Central memory CD4-positive, alpha-beta T cell (primary cell): ENCODE data around the gene NOL9.
"Not testable (repeated sequence)": the region's sequence is repeated elsewhere in the genome, so short reads cannot be mapped to it uniquely, and the experiment has no call there.

Experiments used
- DNase-seq: peaks from one replicate; pipeline ENCODE4 v3.0.0; 2022

The NOL9 gene

DNA sequence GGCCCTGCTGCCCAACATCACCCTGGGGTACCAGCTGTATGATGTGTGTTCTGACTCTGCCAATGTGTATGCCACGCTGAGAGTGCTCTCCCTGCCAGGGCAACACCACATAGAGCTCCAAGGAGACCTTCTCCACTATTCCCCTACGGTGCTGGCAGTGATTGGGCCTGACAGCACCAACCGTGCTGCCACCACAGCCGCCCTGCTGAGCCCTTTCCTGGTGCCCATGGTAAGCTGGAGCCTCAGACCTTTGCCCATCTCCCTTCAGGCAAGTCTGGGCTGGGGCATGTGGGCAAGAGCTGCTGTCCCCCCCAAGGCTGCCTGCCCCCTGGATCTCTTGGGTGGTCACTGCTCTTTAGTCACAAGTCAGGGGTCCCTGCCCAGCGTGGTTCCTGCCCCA is 16.7 kb upstream of the NOL9 start:
- DNase-seq, result no peak

DNA sequence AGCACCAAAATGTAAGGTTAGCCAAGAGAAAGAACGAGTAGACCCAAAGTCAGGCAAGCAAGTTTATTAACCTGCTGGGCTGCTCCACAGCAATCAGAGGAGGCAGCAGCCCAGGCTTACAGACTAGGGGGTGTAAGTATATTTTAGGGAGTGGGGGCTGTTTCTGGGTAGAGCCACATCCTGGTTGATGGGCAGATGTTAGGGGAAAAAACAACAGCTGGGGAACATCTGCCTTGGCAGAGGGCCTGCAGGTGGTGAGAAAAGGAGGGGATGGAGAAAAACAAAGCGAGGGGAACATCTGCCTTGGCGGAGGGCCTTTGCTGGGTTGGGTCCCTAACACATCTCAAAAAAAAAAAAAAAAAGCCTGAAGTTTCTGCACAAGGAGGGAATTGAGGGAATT is 15.8 kb upstream of the NOL9 start:
- no peak for DNase-seq

DNA sequence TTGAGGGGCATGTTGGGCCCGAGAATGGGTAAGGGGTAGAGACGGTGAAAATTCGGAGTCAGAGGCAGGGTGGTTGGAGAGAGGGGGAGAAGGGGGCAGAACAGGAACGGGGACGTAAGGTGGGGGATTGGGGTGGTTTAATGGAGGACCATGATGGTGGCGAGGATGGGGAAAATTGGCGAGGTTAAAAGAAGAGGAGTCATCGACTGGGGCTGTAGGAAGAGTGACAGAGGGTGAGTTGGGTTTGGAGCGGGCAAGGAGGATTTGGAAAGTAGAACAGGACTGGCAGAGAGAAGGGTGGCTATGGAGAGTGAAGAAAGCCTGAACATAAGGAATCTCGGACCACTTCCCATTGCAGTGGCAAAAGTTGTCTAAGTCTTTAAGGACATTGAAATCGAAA is 14.7 kb upstream of the NOL9 start:
- no peak for DNase-seq

DNA sequence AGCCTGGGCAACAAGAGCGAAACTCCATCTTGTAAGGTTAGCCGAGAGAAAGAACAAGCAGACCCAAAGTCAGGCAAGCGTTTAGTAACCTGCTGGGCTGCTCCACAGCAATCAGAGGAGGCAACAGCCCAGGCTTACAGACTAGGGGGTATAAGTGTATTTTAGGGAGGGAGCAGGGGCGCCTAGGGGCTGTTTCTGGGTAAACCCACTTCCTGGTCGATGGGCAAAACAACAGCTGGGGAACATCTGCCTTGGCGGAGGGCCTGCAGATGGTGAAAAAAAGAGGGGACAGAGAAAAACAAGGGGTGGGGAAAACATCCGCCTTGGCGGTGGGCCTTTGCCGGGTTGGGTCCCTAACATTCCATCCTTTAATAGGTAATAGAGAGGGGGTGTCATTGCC is 6.0 kb upstream of the NOL9 start:
- no peak for DNase-seq

DNA sequence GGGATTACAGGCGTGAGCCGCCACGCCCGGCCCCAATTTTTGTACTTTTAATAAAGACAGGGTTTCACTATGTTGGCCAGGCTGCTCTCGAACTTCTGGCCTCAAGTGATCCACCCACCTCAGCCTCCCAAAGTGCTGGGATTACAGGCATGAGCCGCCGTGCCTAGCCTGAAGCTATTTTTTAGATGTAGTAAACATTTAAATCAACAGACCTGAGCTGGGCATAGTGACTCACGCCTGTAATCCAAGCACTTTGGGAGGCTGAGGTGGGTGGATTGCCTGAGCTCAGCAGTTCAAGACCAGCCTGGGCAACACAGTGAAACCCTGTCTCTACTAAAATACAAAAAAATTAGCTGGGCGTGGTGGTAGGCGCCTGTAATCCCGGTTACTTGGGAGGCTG is 4.8 kb upstream of the NOL9 start:
- DNase-seq, result not testable (repeated sequence)

DNA sequence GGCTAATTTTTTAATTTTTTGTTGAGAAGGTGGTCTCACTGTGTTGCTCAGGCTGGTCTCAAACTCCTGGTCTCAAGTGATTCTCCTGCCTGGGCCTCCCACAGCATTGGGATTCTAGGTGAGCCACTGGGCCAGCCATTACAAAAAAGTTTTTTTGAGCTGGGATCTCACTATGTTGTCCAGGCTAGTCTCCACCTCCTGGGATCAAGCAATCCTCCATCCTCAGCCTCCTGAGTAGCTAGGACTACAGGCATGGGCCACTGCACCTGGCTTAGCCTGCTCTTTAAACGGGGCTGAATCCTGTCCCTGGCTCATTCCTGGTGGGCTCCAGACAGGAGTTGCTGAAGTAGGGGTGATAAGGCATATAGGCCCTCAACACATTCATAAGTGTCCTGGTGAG is 3.3 kb upstream of the NOL9 start:
- DNase-seq, result no peak

DNA sequence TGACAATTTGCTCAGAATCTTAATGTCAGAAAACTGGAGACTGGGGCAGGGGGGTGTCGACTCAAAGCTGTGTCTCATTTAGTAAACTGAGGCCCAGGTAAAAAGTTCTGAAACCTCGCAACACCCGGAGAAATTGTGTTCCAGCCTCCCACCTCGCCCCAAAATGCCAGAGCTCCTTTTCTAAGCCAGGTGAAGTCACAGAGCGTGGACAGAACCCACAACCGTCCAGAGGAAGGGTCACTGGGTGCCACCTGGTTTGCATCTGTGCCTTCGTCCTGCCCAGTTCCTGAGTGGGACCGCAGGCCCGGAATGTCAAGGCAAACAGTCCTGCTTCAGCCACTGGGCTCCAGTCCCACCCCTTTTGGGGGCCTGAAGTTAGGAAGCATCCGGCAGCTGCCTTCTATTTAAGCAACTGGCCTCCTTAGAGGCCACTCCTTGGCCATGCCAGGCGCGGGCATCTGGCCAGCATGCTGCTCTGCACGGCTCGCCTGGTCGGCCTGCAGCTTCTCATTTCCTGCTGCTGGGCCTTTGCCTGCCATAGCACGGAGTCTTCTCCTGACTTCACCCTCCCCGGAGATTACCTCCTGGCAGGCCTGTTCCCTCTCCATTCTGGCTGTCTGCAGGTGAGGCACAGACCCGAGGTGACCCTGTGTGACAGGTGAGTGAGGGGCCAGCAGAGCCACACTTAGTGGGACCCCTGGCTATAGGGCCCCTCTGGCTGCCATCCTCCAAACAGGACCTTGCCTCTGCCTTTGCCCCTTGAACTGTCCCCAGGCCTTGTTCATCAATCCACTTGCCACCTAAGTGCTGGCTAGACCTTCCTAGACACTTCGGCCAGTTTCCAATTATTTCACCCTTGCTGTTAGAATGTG is 830 bp upstream of the NOL9 start, which contains the start of gene TAS1R1:
Gene TAS1R1 (plus strand): TSS at position 401 of the 872 bp plus-strand sequence. CDS start 67 bp downstream, at position 468.
- DNase-seq, result no peak

DNA sequence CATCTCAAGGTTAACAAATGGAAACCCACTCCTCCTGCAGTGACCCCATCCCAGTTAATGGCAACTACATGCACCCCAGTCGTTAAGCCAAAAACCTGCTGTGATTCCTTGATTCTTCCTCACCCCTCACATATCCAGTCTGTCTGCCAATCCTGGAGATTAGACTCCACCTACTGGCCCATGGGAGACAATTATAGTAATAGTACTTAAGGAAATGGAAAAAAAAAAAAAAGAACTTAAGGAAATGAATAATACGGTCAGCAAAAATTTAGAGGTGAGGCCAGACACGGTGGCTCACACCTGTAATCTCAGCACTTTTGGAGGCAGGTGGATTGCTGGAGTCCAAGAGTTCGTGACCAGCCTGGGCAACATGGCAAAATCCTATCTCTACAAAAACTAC is 7.0 kb downstream of the NOL9 start:
- no peak for DNase-seq

DNA sequence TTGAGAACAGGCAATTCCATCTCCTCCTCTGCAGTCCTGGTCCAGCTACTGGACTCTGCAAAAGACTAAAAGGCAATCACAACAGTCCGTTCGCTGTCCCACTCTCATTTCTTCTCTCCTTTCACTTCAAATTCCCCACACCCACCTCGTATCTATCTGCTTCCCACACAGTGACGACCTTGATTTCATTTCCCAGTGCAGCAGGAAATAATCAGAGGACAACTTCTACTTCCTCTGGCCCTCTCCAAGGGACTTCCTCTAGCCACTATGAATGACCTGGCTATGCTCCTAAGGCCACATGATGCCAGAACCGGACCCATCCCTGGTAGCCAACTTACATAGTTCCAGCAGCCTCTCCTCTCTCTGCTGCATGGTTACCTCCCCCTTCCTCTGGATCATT is 8.0 kb downstream of the NOL9 start:
- no peak for DNase-seq

DNA sequence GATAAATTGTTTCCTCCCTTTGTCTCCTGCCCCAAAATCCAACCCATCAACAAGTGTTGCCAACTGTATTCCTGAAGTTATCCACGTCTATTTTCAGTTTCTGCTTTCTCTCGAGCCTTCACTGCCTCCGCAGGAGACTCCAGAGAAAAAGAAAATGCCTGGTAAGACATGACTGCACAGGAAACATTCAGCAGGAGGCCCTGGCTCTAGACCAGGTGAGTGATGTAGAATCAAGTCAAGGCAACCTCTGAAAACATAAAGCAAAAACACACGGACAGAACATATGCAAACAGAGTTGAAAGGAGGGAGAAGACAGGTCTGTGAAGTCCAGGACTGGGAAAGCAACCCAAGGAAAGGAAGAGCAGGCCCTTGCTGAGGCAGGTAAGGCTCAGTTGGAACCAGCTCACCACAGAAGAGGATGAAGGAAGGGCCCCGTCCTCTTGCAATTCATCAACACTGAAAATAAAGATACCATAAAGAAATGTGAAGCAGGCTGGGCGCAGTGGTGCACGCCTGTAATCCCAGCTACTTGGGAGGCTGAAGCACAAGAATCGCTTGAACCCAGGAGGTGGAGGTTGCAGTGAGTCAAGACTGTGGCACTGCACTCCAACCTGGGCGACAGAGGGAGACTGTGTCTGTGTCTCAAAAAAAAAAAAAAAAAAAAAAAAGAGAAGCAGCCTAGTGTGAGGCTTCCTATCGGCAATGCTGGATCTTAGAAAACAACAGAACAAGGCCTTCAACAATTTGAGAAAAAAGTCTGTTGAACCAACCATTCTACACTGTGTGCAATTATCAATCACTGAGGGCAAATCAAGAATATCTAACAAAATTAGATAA is 8.8 kb downstream of the NOL9 start:
- peak; percentile 33 for DNase-seq

DNA sequence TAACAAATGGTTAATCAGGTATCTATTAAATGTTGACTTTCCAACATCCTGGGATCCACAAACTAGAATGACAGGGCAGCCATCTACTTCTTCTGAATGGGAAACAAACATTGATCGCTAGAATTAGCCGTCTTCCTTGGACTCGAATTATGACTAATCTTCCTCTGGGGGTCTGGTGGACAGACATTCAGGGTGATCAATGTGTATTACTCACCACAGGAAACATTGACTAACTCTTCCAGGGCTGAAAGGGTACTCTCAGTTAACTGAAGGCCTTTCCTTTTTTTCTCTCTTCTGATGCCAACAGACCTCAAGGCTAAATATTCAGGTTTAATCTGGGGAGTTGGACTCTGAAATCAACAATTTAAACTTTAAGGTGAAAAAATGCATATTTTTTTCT is 9.5 kb downstream of the NOL9 start:
- no peak for DNase-seq

DNA sequence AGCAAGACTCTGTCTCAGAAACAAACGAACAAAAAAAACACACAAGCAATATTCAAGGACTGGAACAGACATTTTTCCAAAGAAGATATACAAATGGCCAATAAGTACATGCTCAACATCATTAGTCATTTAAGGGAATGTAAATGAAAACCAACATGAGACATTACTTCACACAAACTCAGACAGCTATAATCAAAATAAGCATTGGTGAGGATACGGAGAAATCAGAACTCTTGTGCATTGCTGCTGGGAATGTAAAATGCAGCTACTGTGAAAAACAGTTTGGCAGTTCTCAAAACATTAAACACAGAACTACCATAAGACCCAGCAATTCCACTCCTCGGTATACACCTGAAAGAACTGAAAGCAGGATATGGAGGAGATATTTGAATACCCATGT is 15.4 kb downstream of the NOL9 start:
- DNase-seq, result no peak

DNA sequence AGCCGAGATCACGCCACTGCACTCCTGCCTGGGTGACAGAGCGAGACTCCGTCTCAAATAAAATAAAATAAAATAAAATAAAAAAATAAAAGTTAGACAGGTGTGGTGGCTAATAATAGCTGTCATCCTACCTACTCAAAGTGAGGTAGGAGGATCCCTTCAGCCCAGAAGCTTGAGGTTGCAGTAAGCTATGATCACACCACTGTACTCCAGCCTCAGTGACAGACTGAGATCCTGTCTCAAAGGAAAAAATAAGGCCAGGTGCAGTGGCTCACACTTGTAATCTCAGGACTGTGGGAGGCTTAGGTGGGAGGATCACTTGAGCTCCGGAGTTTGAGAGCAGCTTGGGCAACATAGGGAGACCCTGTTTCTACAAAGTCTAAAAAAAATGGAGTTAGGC is 18.0 kb downstream of the NOL9 start:
- no peak for DNase-seq

DNA sequence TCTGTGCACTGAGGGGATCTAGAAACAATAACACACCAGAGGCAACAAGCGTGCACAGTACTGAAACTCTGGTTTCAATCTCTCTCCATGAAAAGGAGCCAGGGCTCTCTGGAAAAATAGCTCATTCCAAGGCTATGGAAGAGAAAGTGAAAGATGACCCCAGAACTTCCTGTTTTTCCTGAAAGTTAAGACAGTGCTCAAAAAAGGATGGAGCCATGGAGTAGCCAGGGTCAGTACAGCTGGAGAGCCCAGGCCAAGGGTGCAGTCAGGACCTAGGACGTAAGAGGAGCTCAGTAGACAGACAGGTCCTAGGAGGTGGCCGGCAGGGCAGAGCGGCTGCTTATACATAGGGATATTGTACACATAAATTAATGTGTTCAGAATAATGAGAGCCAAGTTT is 19.1 kb downstream of the NOL9 start:
- no peak for DNase-seq

DNA sequence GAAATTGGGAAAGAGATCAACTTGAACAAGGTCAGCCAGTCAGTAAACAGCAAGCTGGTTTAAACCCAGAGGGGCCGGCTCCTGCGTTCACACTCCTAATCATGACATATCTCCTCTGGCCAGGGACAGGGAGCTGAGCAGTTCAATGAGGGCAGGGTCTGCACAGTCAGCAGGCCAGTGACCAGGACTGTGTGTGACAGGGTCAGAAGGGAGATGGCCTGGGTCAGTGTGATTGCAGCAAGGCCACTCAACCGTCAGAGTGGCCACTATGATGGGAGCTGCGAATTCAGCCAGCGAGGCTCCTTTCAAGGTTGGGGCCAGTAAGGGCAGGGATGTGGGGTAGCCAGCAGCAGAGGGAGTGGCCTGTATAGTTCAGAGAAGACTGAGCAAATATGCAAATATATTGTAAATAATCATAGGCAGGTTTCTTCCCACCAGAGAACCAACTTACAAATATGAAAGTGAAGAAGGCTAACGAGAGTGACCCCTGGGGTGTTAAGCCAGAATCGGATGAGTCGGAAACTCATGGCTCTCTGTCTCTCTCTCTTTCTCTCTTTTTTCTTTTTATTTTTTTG is 20.0 kb downstream of the NOL9 start:
- DNase-seq, result no peak

DNA sequence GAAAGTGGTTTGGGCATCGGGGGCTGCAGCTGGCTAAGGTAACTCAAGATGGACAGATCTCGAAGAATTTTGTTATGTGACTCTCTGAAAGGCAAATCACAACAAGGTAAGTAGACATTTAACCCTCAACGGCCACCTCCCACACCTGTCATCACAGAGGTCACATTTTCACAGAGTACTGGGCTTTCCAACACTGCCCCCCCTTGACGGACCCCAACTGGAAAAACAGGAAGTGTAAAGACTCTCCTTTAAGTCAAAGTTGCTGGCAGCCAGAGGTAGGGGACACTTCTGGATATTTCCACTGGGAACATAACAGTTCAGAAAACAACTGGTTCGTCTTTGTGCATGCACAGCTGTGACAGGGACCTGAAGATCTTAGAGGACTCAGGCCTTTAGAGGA is 22.3 kb downstream of the NOL9 start:
- no peak for DNase-seq

DNA sequence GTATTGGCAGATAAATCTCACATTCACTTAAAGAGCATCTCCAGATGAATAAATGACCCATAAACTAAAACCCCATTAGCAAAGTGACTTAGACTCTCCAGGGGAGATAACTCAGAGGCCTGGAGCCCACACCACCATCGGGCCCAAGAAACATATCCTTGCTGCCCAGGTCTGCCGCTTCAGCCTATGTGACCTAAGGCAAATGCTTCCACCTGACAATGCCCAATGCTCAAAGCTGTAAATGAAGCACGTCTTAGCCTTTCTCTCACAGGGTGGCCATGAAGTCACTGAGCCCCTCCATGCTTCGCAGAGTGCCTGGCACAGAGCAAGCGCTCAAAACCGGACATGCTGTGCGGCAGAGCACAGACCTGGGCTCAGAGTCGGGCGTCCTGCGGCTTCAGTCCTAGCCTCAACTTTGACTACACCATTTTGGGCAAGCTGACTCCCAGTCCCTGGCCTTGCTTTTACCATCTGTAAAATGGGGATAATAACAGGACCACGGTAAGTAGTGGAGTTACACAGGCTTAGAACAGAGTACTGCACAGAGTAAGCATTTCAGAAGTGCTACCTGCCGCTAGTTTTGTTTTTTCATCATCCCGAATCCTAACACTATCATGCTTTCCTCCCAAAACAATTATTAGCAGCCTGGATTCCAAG is 23.7 kb downstream of the NOL9 start:
- DNase-seq, result no peak

DNA sequence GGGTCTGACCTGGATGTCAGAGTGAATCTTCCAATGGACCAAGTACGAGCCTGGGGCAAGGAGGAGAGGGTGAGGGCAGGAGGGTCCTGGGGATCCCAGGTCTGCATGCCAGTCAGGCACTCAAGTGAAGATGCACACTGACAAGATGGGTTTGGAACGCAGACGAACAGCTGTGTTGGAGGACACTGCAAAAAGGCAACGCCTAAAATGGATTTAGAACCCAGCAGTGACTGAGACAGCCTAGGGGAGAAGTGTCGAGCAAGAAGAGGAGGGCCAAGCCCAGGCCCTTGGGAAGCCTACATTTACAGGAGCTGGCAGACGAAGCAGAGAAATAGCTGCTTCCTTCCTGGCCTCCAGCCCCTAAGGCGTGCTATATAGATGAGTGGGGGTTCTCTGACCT is 25.8 kb downstream of the NOL9 start:
- no peak for DNase-seq

DNA sequence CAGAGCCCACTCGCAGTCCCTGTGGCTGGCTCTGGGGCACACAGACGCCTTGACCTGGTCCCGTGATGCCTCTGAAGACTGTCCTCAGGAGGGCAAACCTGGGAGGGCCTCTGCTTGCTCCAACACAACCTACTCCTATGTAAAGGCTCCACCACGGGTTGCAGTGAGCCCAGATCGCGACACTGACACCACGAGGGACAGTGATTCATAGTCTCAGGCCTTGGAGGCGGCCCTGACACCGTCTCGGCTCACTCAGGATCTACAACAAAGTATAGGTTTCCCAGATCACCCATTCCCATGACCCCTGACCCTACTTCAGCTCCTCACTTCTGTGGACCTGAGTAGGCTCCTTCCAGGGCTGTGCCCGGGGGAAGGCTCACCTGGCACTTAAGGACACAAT is 28.0 kb downstream of the NOL9 start:
- no peak for DNase-seq

DNA sequence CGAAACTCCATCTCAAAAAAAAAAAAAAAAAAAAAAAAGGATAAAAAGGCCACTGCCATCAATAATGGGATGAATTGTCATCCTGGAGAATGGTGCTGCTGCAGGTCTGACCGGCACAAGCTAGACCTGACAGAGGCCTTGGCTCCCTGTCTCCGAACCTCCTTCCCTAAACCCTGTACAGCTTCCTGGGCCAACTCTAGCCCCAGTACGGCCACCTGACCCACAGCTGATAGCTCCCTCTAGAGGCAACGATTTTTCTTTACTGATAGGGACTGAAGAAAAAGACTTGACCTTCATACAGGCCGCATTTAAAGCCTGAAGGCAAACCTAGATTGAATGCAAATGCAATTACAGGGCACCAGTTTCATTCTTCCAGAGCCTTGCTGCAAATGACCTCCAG is 30.7 kb downstream of the NOL9 start:
- no peak for DNase-seq

DNA sequence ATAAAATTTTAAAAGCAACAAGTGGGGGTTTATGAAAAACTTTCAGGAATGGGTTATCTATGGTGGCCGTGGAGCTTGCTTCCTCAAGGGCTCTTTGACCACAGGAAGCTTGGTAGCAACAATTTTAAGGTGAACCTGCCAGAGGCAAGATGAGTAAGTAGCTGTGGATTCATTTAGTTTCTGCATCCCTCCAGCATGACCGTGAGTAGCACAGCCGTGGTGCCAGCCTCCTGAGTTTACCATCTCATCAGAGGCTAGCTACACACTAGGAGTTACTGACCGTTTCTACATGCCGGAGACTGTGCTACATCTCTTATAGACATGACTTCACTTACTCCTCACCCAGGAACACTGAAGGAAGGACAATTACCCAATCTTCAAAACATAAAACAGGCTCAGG is 32.8 kb downstream of the NOL9 start:
- DNase-seq, result no peak

DNA sequence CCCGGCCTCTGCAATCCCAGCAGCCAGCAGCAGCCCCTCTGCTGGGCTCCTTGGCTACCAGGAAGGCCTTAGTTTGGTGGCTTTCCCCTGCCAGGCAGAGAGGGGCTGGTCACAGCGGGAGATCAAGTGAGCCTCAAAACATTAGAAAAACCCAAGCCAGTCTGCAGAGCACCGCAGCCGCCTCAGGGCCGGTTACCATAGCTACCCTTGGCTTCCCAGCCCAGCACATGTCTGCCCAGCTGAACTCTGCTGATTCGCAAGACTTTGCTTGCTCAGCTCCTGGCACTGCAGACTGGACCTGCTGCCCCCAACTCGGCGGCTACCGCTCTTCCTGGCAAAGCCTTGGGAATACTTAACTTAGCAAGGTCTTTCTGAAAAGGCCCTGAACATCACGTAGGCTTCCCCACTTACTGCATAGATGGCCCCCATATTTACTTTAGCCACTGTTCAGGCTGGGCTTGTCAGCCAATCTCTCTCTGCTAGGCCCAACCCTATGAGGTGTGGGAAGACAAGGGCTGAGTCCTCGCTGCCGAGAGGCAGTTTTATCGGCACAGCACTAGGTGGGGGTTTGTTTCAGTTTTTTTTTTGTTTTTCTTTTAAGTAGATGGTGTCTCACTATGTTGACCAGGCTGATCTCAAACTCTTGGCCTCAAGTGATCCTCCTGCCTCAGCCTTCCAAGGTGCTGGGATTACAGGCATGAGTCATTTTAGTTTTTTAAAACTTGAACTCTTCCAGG is 34.2 kb downstream of the NOL9 start:
- no peak for DNase-seq
